Measurements from ENCODE around the gene KLHL26.

DNA sequence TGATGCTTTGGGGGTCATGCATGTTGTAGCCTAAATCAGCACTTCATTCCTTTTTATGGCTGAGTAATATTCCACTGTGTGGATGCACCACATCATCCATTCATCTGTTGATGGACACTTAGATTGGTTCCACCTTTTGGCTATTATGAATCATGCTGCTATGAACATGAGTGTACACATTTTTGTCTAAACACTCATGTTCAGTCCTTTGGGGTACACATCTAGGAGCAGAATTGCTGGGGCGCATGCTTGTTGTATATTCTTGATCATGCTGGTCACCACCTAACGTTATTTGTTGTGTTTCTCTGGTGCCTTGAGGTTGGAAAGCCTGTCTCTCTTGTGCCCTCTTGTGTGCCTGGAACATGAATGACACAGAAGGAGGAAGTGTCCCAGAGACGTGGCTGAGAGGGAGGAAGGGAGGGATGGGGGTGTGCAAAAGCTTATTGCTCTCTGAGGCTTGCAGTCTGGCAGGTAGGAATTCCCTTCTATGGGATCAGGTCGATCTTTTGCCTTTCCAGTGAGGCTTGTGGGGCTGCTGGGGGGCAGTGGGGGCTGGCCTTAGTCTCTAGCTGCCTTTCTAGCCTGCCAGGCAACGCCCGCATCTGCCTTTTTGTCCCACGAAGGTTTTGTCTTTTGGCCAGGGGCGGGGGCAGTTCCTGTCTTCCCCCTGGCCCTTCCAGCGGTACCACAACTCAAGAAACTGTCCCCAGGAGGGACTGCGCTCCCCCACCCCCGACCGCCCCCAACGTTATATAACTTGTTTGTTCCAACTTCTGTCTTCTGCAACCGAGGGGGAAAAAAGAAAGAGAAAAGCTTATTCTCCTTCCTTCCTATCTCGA lies 7.6 kb downstream of the KLHL26 start:
- TF ChIP-seq POLR2AphosphoS2 (conservative IDR thresholded peaks at IDR 0.05; ENCODE audit: low read length): no peak
- TF ChIP-seq MYC (IDR thresholded peaks at IDR 0.05; ENCODE audit: borderline replicate concordance, low read length): no peak
- TF ChIP-seq, protein P1, sequence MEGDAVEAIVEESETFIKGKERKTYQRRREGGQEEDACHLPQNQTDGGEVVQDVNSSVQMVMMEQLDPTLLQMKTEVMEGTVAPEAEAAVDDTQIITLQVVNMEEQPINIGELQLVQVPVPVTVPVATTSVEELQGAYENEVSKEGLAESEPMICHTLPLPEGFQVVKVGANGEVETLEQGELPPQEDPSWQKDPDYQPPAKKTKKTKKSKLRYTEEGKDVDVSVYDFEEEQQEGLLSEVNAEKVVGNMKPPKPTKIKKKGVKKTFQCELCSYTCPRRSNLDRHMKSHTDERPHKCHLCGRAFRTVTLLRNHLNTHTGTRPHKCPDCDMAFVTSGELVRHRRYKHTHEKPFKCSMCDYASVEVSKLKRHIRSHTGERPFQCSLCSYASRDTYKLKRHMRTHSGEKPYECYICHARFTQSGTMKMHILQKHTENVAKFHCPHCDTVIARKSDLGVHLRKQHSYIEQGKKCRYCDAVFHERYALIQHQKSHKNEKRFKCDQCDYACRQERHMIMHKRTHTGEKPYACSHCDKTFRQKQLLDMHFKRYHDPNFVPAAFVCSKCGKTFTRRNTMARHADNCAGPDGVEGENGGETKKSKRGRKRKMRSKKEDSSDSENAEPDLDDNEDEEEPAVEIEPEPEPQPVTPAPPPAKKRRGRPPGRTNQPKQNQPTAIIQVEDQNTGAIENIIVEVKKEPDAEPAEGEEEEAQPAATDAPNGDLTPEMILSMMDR (IDR thresholded peaks at IDR 0.05): no peak
- TF ChIP-seq RFX5 (IDR thresholded peaks at IDR 0.05): no peak
- TF ChIP-seq, protein P2, sequence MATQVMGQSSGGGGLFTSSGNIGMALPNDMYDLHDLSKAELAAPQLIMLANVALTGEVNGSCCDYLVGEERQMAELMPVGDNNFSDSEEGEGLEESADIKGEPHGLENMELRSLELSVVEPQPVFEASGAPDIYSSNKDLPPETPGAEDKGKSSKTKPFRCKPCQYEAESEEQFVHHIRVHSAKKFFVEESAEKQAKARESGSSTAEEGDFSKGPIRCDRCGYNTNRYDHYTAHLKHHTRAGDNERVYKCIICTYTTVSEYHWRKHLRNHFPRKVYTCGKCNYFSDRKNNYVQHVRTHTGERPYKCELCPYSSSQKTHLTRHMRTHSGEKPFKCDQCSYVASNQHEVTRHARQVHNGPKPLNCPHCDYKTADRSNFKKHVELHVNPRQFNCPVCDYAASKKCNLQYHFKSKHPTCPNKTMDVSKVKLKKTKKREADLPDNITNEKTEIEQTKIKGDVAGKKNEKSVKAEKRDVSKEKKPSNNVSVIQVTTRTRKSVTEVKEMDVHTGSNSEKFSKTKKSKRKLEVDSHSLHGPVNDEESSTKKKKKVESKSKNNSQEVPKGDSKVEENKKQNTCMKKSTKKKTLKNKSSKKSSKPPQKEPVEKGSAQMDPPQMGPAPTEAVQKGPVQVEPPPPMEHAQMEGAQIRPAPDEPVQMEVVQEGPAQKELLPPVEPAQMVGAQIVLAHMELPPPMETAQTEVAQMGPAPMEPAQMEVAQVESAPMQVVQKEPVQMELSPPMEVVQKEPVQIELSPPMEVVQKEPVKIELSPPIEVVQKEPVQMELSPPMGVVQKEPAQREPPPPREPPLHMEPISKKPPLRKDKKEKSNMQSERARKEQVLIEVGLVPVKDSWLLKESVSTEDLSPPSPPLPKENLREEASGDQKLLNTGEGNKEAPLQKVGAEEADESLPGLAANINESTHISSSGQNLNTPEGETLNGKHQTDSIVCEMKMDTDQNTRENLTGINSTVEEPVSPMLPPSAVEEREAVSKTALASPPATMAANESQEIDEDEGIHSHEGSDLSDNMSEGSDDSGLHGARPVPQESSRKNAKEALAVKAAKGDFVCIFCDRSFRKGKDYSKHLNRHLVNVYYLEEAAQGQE (IDR thresholded peaks at IDR 0.05): no peak
- TF ChIP-seq, protein P3, sequence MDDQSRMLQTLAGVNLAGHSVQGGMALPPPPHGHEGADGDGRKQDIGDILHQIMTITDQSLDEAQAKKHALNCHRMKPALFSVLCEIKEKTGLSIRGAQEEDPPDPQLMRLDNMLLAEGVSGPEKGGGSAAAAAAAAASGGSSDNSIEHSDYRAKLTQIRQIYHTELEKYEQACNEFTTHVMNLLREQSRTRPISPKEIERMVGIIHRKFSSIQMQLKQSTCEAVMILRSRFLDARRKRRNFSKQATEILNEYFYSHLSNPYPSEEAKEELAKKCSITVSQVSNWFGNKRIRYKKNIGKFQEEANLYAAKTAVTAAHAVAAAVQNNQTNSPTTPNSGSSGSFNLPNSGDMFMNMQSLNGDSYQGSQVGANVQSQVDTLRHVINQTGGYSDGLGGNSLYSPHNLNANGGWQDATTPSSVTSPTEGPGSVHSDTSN (IDR thresholded peaks at IDR 0.05): no peak
- TF ChIP-seq, protein P4, sequence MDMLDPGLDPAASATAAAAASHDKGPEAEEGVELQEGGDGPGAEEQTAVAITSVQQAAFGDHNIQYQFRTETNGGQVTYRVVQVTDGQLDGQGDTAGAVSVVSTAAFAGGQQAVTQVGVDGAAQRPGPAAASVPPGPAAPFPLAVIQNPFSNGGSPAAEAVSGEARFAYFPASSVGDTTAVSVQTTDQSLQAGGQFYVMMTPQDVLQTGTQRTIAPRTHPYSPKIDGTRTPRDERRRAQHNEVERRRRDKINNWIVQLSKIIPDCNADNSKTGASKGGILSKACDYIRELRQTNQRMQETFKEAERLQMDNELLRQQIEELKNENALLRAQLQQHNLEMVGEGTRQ (IDR thresholded peaks at IDR 0.05): no peak
- no peak for TF ChIP-seq POLR2A (IDR thresholded peaks at IDR 0.05; ENCODE audit: low read length)

Measured in A549 (cell line).